RWPE1 (cell line): ENCODE measurements around the gene LPO.

Experiments used
- CTCF ChIA-PET: fragments of 350-600 bp; sonication (Branson Sonifier 250); formaldehyde crosslinking; extraction: SDS; loops from one replicate; lab custom pipeline; 2021; lab: Yijun Ruan, JAX
- POLR2A ChIA-PET: fragments of 400-600 bp; formaldehyde crosslinking; extraction: SDS; loops from one replicate; lab custom pipeline; 2020; ENCODE audit warnings: antibody characterized with exemption; ENCODE audit not compliant: low non-redundant PET; lab: Yijun Ruan, JAX
- DNase-seq: peaks from one replicate; pipeline ENCODE4 v3.0.0; 2012; ENCODE audit warnings: low spot score
- H3K27ac ChIP-seq: fragments of 450-650 bp; 2 replicates; pipeline ENCODE4 v1.5.1; 2017
- CTCF ChIP-seq: fragments of 450-650 bp; conservative IDR thresholded peaks from 2 replicates; pipeline ENCODE4 v1.5.1; 2017; ENCODE audit warnings: low read depth, mild to moderate bottlenecking

Gene LPO

GRCh38 chr17:58219789-58220183, 18.6 kb upstream of the LPO start:
- TF ChIP-seq CTCF = no peak
- ChIA-PET POLR2A (no interaction called here), CTCF (interaction anchor here (0.6 to 1.7 kb wide), 4 partner anchors 9 to 51 kb away, joined by 3 to 6 read pairs (median 4); no protein-coding TSS in a partner anchor)
- DNase-seq = peak; percentile 5
- no peak overlapping the region for H3K27ac ChIP-seq

GRCh38 chr17:58224315-58224714, 14.1 kb upstream of the LPO start:
- DNase-seq = peak; percentile 80
- H3K27ac ChIP-seq = no peak overlapping the region
- TF ChIP-seq CTCF = no peak
- ChIA-PET POLR2A (no interaction called here), CTCF (no interaction called here)

- no peak for DNase-seq
- TF ChIP-seq CTCF = no peak
- CTCF ChIA-PET = interaction anchor here (0.6 to 2.0 kb wide), 2 partner anchors 8 to 41 kb away, joined by 3 to 6 read pairs; no protein-coding TSS in a partner anchor
- no peak overlapping the region for H3K27ac ChIP-seq
- POLR2A ChIA-PET = no interaction called here
Measured at GRCh38 chr17:58227733-58228132, 10.7 kb upstream of the LPO start.

- no peak overlapping the region for H3K27ac ChIP-seq
- POLR2A ChIA-PET = no interaction called here
- no peak for DNase-seq
- no peak for TF ChIP-seq CTCF
- CTCF ChIA-PET = interaction anchor here (0.6 to 2.0 kb wide), 2 partner anchors 9 to 47 kb away, joined by 3 to 6 read pairs; no protein-coding TSS in a partner anchor
Measured at GRCh38 chr17:58228679-58229078, 9.7 kb upstream of the LPO start.

- CTCF ChIA-PET = interaction anchor here (0.7 to 2.0 kb wide), 2 partner anchors 9 to 80 kb away, joined by 3 to 6 read pairs; no protein-coding TSS in a partner anchor
- POLR2A ChIA-PET = no interaction called here
- no peak for TF ChIP-seq CTCF
- no peak for DNase-seq
- H3K27ac ChIP-seq = no peak overlapping the region
Measured at GRCh38 chr17:58229384-58229783, 9.0 kb upstream of the LPO start.

GRCh38 chr17:58229881-58230280, 8.5 kb upstream of the LPO start:
- DNase-seq = no peak
- H3K27ac ChIP-seq = no peak overlapping the region
- ChIA-PET CTCF (interaction anchor here (0.7 kb wide), 1 partner anchor 79 kb away, joined by 3 read pairs; no protein-coding TSS in a partner anchor), POLR2A (no interaction called here)
- no peak for TF ChIP-seq CTCF
